GM23338 (cell line): ENCODE results near the gene CRACDL. TPM values are rescaled to one million over a fixed set of nuclear protein-coding genes. Genes with fewer than 3 reads are reported as not detected.

ENCODE experiments used
- ATAC-seq: fragments of 200-7000 bp; cut with Tn5 transposase; 3 replicates; pipeline ENCODE4 v1.9.1; 2020
- DNase-seq: peaks from one replicate; pipeline ENCODE4 v3.0.0-alpha.2; 2015; ENCODE audit warnings: low spot score
- H2AFZ ChIP-seq: fragments of 200-600 bp; sonication (generic); 2 replicates; pipeline ENCODE4 v1.8.0; 2016; ENCODE audit warnings: antibody characterized with exemption, mild to moderate bottlenecking, moderate library complexity
- H3F3A ChIP-seq: fragments of 200-600 bp; sonication (generic); replicated peaks from 2 replicates; pipeline ENCODE4 v1.8.0; 2017; ENCODE audit warnings: antibody characterized with exemption, mixed run types, low read depth
- H3K27ac ChIP-seq: fragments of 200-600 bp; sonication (generic); 2 replicates; pipeline ENCODE4 v1.6.1; 2016; ENCODE audit warnings: low read depth
- H3K27me3 ChIP-seq: fragments of 200-600 bp; sonication (generic); 2 replicates; pipeline ENCODE4 v1.8.0; 2016; ENCODE audit warnings: mild to moderate bottlenecking, mixed run types, moderate library complexity; ENCODE audit not compliant: insufficient read depth
- H3K36me3 ChIP-seq: fragments of 200-600 bp; sonication (generic); 2 replicates; pipeline ENCODE4 v1.8.0; 2016; ENCODE audit warnings: mild to moderate bottlenecking; ENCODE audit not compliant: insufficient read depth
- H3K4me1 ChIP-seq: fragments of 200-600 bp; sonication (generic); 2 replicates; pipeline ENCODE4 v1.8.0; 2016; ENCODE audit warnings: mild to moderate bottlenecking, moderate library complexity; ENCODE audit not compliant: insufficient read depth
- H3K4me2 ChIP-seq: fragments of 200-600 bp; sonication (generic); 2 replicates; pipeline ENCODE4 v1.7.1; 2017; ENCODE audit warnings: mixed run types
- H3K4me3 ChIP-seq: fragments of 200-600 bp; sonication (generic); 2 replicates; pipeline ENCODE4 v1.6.1; 2016; ENCODE audit warnings: mixed run types
- H3K79me2 ChIP-seq: fragments of 200-600 bp; sonication (generic); replicated peaks from 2 replicates; pipeline ENCODE4 v1.8.0; 2017; ENCODE audit warnings: mild to moderate bottlenecking; ENCODE audit not compliant: insufficient read depth
- H3K9me2 ChIP-seq: fragments of 200-600 bp; sonication (generic); 2 replicates; pipeline ENCODE4 v1.8.0; 2017; ENCODE audit not compliant: insufficient read depth
- H4K20me1 ChIP-seq: fragments of 200-600 bp; sonication (generic); replicated peaks from 2 replicates; pipeline ENCODE4 v1.8.0; 2017; ENCODE audit warnings: mild to moderate bottlenecking; ENCODE audit not compliant: insufficient read depth
- H3K27ac Mint-ChIP-seq: 2 replicates; pipeline ENCODE4 v1.8.0; 2020; ENCODE audit warnings: inconsistent platforms, mild to moderate bottlenecking, moderate library complexity, mixed read lengths
- H3K27me3 Mint-ChIP-seq: 3 replicates; pipeline ENCODE4 v1.8.0; 2022; ENCODE audit warnings: low read depth, mild to moderate bottlenecking, moderate library complexity, mixed read lengths, inconsistent platforms; ENCODE audit not compliant: insufficient read depth, poor library complexity
- H3K36me3 Mint-ChIP-seq: 3 replicates; pipeline ENCODE4 v1.8.0; 2021; ENCODE audit warnings: low read depth, mild to moderate bottlenecking, inconsistent platforms, moderate library complexity, mixed read lengths
- H3K4me1 Mint-ChIP-seq: 3 replicates; pipeline ENCODE4 v1.8.0; 2020; ENCODE audit warnings: mild to moderate bottlenecking, inconsistent platforms, mixed read lengths
- H3K4me3 Mint-ChIP-seq: 3 replicates; pipeline ENCODE4 v1.8.0; 2021; ENCODE audit warnings: moderate library complexity, mild to moderate bottlenecking, inconsistent platforms, mixed read lengths
- H3K9me3 Mint-ChIP-seq: 3 replicates; pipeline ENCODE4 v1.8.0; 2020; ENCODE audit warnings: moderate library complexity, mild to moderate bottlenecking, inconsistent platforms, mixed read lengths
- CREB1 ChIP-seq: fragments of 250-450 bp; sonication (Bioruptor Pico); IDR thresholded peaks from 2 replicates; pipeline ENCODE4 v1.5.0; 2020; ENCODE audit warnings: low read depth, mild to moderate bottlenecking, moderate library complexity
- CTCF ChIP-seq, 2 experiments: fragments of 200-600 bp in 1 of 2; sonication (generic) in 1 of 2; conservative IDR thresholded peaks; 2 replicates each; pipeline versions ENCODE4 v1.5.1 to v1.6.1; 2016 to 2017; ENCODE audit warnings: antibody characterized with exemption in 2 of 2, low read depth in 2 of 2, mild to moderate bottlenecking in 2 of 2, moderate library complexity in 1 of 2
- ETS1 ChIP-seq: IDR thresholded peaks from 2 replicates; pipeline ENCODE4 v1.6.1; 2016; ENCODE audit warnings: antibody characterized with exemption
- EZH2 ChIP-seq: fragments of 200-600 bp; sonication (generic); IDR thresholded peaks from one replicate; pipeline ENCODE4 v1.8.0; 2017; ENCODE audit warnings: antibody characterized with exemption, mild to moderate bottlenecking, low read depth; ENCODE audit not compliant: unreplicated experiment
- EZH2phosphoT487 ChIP-seq: fragments of 200-600 bp; sonication (generic); IDR thresholded peaks from one replicate; pipeline ENCODE4 v1.8.1; 2018; ENCODE audit warnings: antibody characterized with exemption; ENCODE audit not compliant: unreplicated experiment
- JUNB ChIP-seq: IDR thresholded peaks from one replicate; pipeline ENCODE4 v1.6.1; 2016; ENCODE audit warnings: antibody characterized with exemption; ENCODE audit not compliant: unreplicated experiment
- STAT1 ChIP-seq: IDR thresholded peaks from one replicate; pipeline ENCODE4 v1.6.1; 2016; ENCODE audit warnings: antibody characterized with exemption; ENCODE audit not compliant: unreplicated experiment
- ZNF114 ChIP-seq: fragments of 250-450 bp; sonication (Bioruptor Pico); IDR thresholded peaks from 2 replicates; pipeline ENCODE4 v1.5.0; 2020; ENCODE audit warnings: mild to moderate bottlenecking, moderate library complexity
- ZNF331 ChIP-seq: fragments of 250-450 bp; sonication (Bioruptor Pico); IDR thresholded peaks from 2 replicates; pipeline ENCODE4 v1.5.0; 2020; ENCODE audit warnings: low read depth, mild to moderate bottlenecking, moderate library complexity
- ZNF462 ChIP-seq: fragments of 250-450 bp; sonication (Bioruptor Pico); IDR thresholded peaks from 2 replicates; pipeline ENCODE4 v1.5.0; 2020; ENCODE audit warnings: mild to moderate bottlenecking, moderate library complexity
- polyA plus RNA-seq: library from polyadenylated mRNA; unstranded; fragments of >200 nt; fragmentation: Nextera tagmentation; extraction: Ambion mirVana; gene quantifications from 2 replicates; pipeline ENCODE4 v1.2.1, GENCODE V29; 2016
- total RNA-seq: library from RNA; depleted of rRNA; stranded (reverse); fragments of >200 nt; shearing (Covaris generic); gene quantifications from 2 replicates; pipeline ENCODE4 v1.2.3, GENCODE V29; 2014

Gene CRACDL
- total and polyA plus RNA-seq, 2 experiments from 2014 or later: 0.14 to 0.16 TPM

GRCh38 chr2:98826856-98827255, 109.2 kb downstream of the CRACDL start (continued):
- TF ChIP-seq ETS1 (no peak), JUNB (no peak), ZNF114 (CRISPR knock-in tag) (no peak)

GRCh38 chr2:98825858-98826257, 110.2 kb downstream of the CRACDL start:
- H3K4me1 Mint-ChIP-seq: no peaks in the 10 kb centered on the region
- Histone ChIP-seq H3K79me2 (no peaks in the 10 kb centered on the region), H3K4me3 (no peak overlapping the region), H3K36me3 (no peaks in the 10 kb centered on the region), H3K9me2 (no peaks in the 10 kb centered on the region), H3K27ac (no peak overlapping the region), H4K20me1 (no peaks in the 10 kb centered on the region), H3K4me2 (no peak overlapping the region), H3K4me1 (0 out of 2 replicates have a peak, but pooled peaks cover 3% of the 10 kb centered on the region), H2AFZ (no peak overlapping the region), H3F3A (no peaks in the 10 kb centered on the region), H3K27me3 (peaks cover 39% of the 10 kb centered on the region)
- no peak overlapping the region for H3K27ac Mint-ChIP-seq
- TF ChIP-seq EZH2phosphoT487 (no peak), ZNF331 (CRISPR knock-in tag) (no peak), EZH2 (no peak), JUNB (no peak), ZNF462 (no peak), STAT1 (no peak), CREB1 (CRISPR knock-in tag) (no peak), CTCF (conservative IDR thresholded peaks at IDR 0.05; ENCODE audit: low read depth in 2 of 2) (no peak)
- no peaks in the 10 kb centered on the region for H3K36me3 Mint-ChIP-seq
- DNase-seq: no peak
- H3K4me3 Mint-ChIP-seq: no peak overlapping the region
- peaks cover 26% of the 10 kb centered on the region for H3K27me3 Mint-ChIP-seq
- peaks cover 7% of the 10 kb centered on the region; the same call in 1 of the 3 replicates for H3K9me3 Mint-ChIP-seq
- ATAC-seq: no peak
